ENCODE data around the gene SLC22A23.

SLC22A23 gene

GRCh38 chr6:3422435-3423070 lies 34.3 kb downstream of the SLC22A23 start:
- Histone ChIP-seq H3F3A (ENCODE audit: control insufficient read depth, insufficient read depth) (no peaks in the 10 kb centered on the region), H3K4me1 (ENCODE audit: control insufficient read depth, low read length) (no peaks in the 10 kb centered on the region), H3K27me3 (ENCODE audit: control insufficient read depth, low read length) (peaks cover 45% of the 10 kb centered on the region), H3K4me3 (ENCODE audit: low read length) (no peak overlapping the region), H4K20me1 (ENCODE audit: control insufficient read depth, insufficient read depth, low read depth, low read length) (no peaks in the 10 kb centered on the region), H3K79me2 (ENCODE audit: control insufficient read depth, low read length) (no peaks in the 10 kb centered on the region), H3K4me2 (ENCODE audit: low read length) (no peak overlapping the region), H3K27ac (ENCODE audit: low read depth, low read length) (no peak overlapping the region), H3K9me3 (ENCODE audit: control insufficient read depth, insufficient read depth, low read length) (no peaks in the 10 kb centered on the region), H3K9me2 (replicated peaks; ENCODE audit: control insufficient read depth, low read length) (no peaks in the 10 kb centered on the region), H3K36me3 (ENCODE audit: control insufficient read depth, low read length) (no peaks in the 10 kb centered on the region)
- TF ChIP-seq EZH2phosphoT487 (IDR thresholded peaks at IDR 0.05; ENCODE audit: borderline replicate concordance, low read length) = no peak
- TF ChIP-seq CTCF (IDR thresholded peaks at IDR 0.05; ENCODE audit: low read depth, low read length, poor library complexity, severe bottlenecking) = no peak

GRCh38 chr6:3421791-3422434 lies 34.9 kb downstream of the SLC22A23 start:
- H3K79me2 ChIP-seq (ENCODE audit: control insufficient read depth, low read length) = no peaks in the 10 kb centered on the region
- H3F3A ChIP-seq (ENCODE audit: control insufficient read depth, insufficient read depth) = no peaks in the 10 kb centered on the region
- peaks cover 47% of the 10 kb centered on the region for H3K27me3 ChIP-seq (ENCODE audit: control insufficient read depth, low read length)
- H4K20me1 ChIP-seq (ENCODE audit: control insufficient read depth, insufficient read depth, low read depth, low read length) = no peaks in the 10 kb centered on the region
- H3K27ac ChIP-seq (ENCODE audit: low read depth, low read length) = no peak overlapping the region
- no peaks in the 10 kb centered on the region for H3K4me1 ChIP-seq (ENCODE audit: control insufficient read depth, low read length)
- H3K4me2 ChIP-seq (ENCODE audit: low read length) = no peak overlapping the region
- TF ChIP-seq CTCF (IDR thresholded peaks at IDR 0.05; ENCODE audit: low read depth, low read length, poor library complexity, severe bottlenecking) (no peak), EZH2phosphoT487 (IDR thresholded peaks at IDR 0.05; ENCODE audit: borderline replicate concordance, low read length) (no peak)
- no peak overlapping the region for H3K4me3 ChIP-seq (ENCODE audit: low read length)
- H3K9me3 ChIP-seq (ENCODE audit: control insufficient read depth, insufficient read depth, low read length) = no peaks in the 10 kb centered on the region
- no peaks in the 10 kb centered on the region for H3K36me3 ChIP-seq (ENCODE audit: control insufficient read depth, low read length)
- no peaks in the 10 kb centered on the region for H3K9me2 ChIP-seq (replicated peaks; ENCODE audit: control insufficient read depth, low read length)

- Histone ChIP-seq H3K36me3 (ENCODE audit: control insufficient read depth, low read length) (no peaks in the 10 kb centered on the region), H3K4me3 (ENCODE audit: low read length) (no peak overlapping the region), H3K27ac (ENCODE audit: low read depth, low read length) (no peak overlapping the region), H3K4me1 (ENCODE audit: control insufficient read depth, low read length) (no peaks in the 10 kb centered on the region), H3K9me2 (replicated peaks; ENCODE audit: control insufficient read depth, low read length) (no peaks in the 10 kb centered on the region), H3F3A (ENCODE audit: control insufficient read depth, insufficient read depth) (no peaks in the 10 kb centered on the region), H3K27me3 (ENCODE audit: control insufficient read depth, low read length) (peaks cover 45% of the 10 kb centered on the region), H3K9me3 (ENCODE audit: control insufficient read depth, insufficient read depth, low read length) (no peaks in the 10 kb centered on the region), H3K4me2 (ENCODE audit: low read length) (no peak overlapping the region), H3K79me2 (ENCODE audit: control insufficient read depth, low read length) (no peaks in the 10 kb centered on the region), H4K20me1 (ENCODE audit: control insufficient read depth, insufficient read depth, low read depth, low read length) (no peaks in the 10 kb centered on the region)
- no peak for TF ChIP-seq CTCF (IDR thresholded peaks at IDR 0.05; ENCODE audit: low read depth, low read length, poor library complexity, severe bottlenecking)
- no peak for TF ChIP-seq EZH2phosphoT487 (IDR thresholded peaks at IDR 0.05; ENCODE audit: borderline replicate concordance, low read length)
Measured at GRCh38 chr6:3421143-3421542, 35.7 kb downstream of the SLC22A23 start.

Measured in DOHH2 (cell line).